GM18873 (cell line): ENCODE measurements around the gene MKRN2.
"Not testable (repeated sequence)": the region's sequence is repeated elsewhere in the genome, so short reads cannot be mapped to it uniquely, and the experiment has no call there.

Source experiments
- ATAC-seq: cut with Tn5 transposase; IDR thresholded peaks from one replicate; pipeline ENCODE4 v1.9.1; 2021; ENCODE audit warnings: mild to moderate bottlenecking, moderate library complexity, moderate number of reproducible peaks; ENCODE audit not compliant: unreplicated experiment, low FRiP score

The MKRN2 gene

GRCh38 chr3:12624964-12625363, 68.1 kb downstream of the MKRN2 start:
- ATAC-seq = not testable (repeated sequence)

- ATAC-seq = no peak
These were observed 70.5 kb downstream of the MKRN2 start for GRCh38 chr3:12627370-12627769.

- ATAC-seq = no peak
These were observed 71.9 kb downstream of the MKRN2 start for GRCh38 chr3:12628813-12629212.

GRCh38 chr3:12629560-12629959, 72.7 kb downstream of the MKRN2 start:
- no peak for ATAC-seq

- no peak for ATAC-seq
These were observed 73.4 kb downstream of the MKRN2 start for GRCh38 chr3:12630292-12630691.

- not testable (repeated sequence) for ATAC-seq
These were observed 74.0 kb downstream of the MKRN2 start for GRCh38 chr3:12630843-12631242.

- ATAC-seq = no peak
These were observed 75.6 kb downstream of the MKRN2 start for GRCh38 chr3:12632523-12632922.

- ATAC-seq = no peak
These were observed 76.2 kb downstream of the MKRN2 start for GRCh38 chr3:12633108-12633507.
